NCI-H345 treated with DMSO at 0.1 percent for 48 hours (cell line): Measurements from ENCODE around the gene NPEPL1.
"Not testable (repeated sequence)": the region's sequence is repeated elsewhere in the genome, so short reads cannot be mapped to it uniquely, and the experiment has no call there.

Experiments used
- DNase-seq: peaks from one replicate; lab custom pipeline; 2025; ENCODE audit not compliant: unreplicated experiment; lab: John Stamatoyannopoulos, UW

Gene NPEPL1

DNA sequence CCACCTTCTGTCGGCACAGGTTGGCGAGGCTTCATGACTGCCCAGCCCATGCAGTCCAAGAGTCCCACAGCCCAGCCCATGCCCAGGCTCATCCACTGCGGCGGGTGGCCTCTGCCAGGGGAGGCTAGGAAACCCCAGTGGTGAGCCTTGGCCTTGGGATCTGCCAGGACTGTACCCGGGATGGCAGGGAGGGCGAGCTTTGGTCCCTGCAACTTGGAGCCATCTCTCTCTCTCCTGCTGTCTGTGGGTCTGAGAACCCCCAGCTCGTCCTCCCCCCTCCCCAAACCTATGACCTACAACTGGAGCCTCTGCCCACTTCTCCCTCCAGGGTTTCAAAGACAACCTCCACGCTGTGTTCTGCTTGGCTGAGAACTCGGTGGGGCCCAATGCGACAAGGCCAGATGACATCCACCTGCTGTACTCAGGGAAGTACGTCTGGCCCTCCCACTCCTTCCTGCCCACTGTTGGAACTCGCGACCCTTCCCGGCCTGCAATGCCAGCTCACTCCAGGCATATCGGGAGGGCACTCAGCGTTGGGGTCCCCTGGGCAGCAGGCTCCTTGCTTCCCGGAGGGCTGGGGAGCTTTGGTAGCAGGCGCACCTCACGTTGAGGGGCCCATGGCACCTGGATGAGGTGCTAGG lies 19.7 kb downstream of the NPEPL1 start:
- DNase-seq: no peak

DNA sequence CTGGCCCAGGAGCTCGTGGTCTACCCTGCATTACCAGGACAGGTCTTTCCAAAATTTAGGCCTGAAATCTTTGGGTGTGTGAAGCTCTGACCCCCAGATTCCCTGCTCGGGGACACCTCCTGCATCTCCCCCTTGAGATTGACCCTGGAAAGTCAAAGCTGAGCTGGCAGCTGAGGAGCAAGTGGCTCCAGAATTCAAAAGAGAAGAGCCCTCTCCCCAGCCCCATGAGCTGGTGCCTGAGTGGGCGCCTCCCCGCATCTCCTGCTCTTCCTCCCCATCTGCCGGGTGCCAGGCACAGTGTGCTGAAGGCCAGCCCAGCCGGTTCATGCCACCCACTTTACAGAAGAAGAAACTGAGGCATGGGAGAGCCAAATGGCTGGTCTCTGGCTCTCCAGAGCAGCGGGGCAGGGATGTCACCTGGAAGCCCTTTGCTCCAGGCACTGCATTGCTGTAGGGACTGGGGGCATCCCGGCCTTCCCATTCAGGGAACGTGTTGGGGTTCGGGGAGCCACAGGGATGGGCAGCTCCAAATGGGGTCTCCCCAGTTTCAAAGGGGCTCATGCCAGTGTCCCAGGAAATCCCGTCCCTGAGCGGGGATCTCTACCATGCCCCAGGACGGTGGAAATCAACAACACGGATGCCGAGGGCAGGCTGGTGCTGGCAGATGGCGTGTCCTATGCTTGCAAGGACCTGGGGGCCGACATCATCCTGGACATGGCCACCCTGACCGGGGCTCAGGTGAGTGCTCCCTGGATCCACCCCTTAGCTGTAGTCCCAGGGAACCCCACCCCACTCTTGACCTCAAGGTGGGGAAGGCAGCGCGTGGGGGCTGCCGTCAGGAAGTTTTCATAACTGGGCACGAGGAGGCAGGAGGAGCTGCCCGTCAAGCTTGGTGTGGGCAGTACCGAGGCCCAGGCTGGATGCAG lies 20.5 kb downstream of the NPEPL1 start:
- no peak for DNase-seq

DNA sequence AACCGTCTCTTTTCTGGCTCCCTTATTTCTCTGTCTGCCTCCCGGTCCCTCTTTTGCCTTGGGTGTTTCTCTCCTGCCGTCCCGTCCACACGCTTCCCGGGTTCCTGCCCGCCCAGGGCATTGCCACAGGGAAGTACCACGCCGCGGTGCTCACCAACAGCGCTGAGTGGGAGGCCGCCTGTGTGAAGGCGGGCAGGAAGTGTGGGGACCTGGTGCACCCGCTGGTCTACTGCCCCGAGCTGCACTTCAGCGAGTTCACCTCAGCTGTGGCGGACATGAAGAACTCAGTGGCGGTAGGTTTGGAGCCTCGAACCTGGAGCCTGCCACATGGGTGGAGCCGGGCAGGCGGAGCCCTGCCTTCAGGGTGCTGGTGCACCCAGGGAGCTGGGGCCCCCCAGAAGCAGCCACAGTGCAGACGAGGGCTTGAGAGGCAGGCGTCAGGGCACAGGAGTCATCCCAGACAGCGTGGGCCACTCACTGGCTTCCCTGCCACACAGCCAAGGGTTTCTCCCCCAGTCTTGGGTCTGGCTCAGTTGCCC lies 21.3 kb downstream of the NPEPL1 start:
- no peak for DNase-seq

DNA sequence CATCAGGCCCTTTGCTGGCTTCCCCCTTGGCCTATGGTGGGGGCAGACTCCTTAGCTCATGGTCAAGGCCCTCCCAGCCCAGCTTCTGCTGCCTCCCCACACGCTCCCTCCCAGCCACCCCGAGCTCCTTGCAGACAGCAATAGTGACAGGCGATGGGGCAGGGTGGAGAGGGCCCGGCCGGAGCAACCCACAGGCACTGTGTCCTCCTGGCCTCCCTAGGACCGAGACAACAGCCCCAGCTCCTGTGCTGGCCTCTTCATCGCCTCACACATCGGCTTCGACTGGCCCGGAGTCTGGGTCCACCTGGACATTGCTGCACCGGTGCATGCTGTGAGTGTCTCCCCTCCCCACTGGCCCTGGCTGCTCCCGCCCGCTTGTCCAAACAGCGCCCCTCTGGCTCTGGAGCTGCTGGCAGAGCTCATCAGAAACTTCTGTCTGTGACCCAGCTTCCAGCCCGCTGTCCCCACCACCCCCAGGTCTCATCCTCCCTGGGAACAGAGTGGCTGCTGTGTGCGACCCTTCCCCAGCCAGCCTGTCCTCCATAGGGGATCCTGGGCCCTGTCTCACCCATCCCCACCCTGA lies 21.8 kb downstream of the NPEPL1 start:
- no peak for DNase-seq

DNA sequence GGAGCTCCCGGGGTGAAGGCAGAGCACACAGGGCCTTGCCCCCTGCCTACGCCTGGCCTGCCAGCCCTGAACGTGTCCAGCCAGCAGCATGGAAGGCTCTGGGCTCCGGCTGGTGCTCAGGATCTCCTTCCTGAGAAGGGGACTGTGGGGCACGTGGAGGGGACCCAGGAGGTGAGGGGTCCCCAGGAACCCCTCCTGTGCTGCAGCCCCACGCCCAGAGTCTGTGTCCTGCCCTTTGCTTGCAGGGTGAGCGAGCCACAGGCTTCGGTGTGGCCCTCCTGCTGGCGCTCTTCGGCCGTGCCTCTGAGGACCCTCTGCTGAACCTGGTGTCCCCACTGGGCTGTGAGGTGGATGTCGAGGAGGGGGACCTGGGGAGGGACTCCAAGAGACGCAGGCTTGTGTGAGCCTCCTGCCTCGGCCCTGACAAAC lies 22.3 kb downstream of the NPEPL1 start:
- no peak for DNase-seq

DNA sequence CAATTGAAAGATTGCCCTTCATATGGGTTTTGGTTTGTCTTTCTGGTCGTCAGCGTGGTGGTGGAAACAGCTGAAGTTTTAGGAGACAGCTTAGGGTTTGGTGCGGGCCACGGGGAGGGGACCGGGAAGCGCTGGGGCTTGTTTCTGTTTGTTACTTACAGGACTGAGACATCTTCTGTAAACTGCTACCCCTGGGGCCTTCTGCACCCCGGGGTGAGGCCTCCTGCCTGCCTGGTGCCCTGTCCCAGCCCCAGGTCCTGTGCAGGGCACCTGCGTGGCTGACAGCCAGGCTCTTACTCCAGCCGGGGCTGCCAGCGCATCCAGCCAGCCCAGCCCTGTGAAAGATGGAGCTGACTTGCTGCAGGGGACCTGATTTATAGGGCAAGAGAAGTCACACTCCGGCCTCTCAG lies 22.8 kb downstream of the NPEPL1 start:
- DNase-seq: no peak

DNA sequence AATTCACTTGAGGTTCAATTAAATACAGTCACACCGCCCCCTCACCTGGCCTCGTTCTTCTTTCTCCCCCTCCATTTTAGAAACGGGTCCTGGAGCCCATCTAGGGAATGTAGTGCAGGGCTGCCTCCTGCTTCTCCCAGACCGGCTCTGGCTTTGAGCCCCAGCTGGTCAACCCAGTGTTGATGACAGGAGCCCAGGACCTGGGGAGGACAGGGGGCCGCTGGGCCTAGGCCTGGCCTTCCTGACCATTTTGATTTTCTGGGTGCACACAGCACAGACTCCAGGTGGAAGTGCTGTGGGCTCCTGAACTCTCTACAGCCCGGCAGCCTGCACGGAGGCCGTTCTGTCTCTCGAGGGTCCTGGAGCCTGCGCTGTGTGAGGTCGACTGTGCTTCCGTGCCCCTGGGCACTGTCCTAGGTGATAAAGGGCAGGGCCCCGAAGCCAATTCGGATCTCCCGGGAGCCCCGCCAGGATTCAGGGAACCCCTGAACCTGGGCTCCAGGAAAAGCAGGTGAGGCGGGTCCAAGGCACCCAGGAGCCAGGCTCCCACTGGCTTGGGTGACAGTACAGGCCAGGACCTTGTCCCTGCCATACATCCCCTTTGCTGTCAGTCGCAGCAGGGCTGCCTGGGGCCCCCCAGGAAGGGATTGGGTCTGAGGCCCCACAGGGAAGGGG lies 23.3 kb downstream of the NPEPL1 start:
- DNase-seq: no peak

DNA sequence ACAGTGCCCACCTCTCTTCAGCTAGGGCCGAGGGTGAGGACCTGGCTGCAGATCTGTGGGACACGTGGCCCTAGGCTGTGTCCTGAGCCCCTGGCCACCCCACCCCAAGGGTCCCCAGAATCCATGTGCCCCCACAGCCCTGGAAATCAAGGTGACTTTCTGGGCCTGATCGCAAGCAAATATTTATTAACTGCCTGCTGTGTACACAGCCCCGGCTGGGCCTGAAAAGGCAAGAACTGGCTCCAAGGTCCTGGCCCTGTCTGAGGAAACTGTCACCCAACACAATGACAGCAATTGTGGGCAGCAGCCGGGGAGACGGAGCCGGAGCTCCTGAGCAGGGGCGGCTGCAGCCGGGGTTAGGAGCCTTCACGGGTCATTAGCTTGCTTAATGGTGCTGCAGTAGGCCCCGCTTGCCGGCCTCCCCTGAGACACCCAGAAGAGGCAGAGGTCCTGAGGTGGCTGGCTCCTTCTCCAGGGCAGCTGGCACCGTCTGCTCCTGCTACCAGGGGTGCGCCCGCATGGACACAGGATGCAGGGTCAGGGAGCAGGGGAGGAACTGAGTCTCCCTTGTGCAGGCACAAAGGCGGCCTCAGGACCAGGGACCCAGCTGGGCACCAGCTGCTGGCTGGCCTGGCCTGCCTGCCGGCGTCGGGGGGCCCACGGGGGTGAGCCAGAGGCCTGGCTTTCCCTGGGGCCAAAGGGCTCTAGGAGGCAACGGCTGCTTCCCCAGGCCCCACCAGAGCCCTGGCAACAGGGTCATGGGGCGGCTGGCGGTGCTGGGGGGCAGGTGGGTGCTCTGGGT lies 24.1 kb downstream of the NPEPL1 start:
- DNase-seq: no peak

DNA sequence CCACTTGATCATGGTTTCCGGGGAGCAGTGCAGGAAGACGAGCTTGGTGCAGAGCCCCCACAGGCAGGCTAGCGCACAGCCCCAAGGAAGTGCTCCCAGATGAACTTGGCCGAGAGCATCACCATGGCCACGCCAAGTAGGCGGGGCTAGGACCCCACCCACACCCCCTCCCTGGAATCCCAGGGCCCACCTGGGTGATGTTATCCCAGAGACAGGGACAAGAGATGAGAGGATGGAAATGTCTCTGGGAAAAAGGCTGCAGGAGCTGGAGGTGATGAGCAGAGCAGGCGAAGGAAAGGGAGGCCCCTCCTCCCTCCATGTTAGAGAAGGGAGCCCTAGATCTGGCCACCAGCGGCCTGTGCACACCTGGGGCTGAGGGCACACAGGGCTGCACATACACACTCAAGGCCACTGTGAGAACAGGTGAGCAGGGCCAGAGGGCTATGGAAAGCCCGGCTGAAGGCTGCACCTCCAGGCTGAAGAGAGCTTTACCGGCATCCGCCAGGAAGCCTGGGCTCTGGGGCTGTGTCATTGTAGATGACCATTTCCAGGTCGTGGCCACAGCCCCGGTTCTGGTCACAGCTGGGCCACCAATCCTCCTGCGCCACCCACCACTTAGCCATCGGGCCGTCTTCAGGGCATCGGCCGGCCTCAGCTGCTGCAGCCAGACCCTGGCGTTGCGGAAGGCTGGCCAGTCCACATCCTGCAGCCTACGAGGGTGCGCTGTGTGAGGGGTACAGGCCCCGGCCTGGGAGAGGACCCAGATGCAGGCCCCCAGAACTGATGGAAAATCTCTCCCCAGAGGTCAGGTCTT lies 24.9 kb downstream of the NPEPL1 start:
- DNase-seq: no peak

DNA sequence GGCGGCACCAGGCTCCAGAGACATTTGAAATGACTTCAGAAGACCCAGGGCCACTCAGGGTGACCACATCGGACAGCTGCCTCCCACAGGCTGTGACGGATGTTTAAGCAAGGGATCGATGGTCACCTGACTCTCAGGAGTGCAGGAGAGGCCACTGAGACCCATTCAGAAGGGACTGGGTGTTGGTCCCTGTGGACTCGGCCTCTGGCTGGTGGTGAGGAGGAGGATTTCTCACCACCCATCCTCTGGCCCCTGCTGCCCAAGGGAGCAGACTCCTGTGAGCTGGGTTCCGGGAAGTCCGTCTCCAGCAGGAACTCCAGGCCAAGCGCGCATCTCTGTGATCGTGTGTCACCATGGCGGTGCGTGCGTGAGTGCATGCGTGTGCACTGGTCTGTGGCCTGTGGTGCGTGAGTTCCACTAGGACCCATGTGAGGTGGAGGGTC lies 25.5 kb downstream of the NPEPL1 start:
- DNase-seq: no peak

DNA sequence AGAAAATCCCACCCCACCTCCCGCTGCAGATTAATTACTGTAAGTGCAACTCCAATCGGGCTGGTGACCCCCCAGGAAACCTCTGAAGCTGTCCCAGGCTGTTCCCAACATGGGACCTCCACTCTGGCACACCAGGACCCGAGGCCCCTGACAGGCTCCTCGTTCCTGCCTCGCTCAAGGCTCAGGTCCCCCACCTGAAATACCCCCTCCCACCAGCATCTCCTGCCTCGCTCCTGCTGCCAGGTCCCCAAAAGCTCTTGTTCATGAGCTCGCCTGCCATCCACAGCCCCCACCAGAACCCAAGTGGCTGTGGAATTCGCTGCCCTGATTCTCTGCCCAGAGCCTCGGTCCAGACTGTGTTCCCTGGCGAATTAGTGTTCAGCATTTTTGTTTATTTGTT lies 26.1 kb downstream of the NPEPL1 start:
- no peak for DNase-seq

DNA sequence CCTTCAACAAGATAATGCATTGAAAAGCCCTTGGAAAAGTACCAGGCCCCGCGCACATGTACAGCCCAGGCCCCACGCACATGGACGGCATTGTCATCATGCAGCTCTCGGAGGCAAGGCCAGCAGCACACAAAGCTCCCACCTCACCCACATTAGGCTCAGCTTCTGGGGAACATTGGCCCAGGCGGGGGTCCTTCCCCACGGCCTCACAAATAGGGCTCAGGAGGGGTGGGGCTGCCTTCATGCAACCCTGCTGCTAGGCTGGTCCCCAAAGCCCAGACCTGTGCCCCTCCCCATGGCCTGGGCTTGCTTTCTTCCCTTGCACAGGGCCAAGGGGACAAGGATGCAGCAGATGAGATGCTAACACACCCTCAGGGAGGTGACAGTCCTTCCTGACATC lies 26.7 kb downstream of the NPEPL1 start:
- no peak for DNase-seq

DNA sequence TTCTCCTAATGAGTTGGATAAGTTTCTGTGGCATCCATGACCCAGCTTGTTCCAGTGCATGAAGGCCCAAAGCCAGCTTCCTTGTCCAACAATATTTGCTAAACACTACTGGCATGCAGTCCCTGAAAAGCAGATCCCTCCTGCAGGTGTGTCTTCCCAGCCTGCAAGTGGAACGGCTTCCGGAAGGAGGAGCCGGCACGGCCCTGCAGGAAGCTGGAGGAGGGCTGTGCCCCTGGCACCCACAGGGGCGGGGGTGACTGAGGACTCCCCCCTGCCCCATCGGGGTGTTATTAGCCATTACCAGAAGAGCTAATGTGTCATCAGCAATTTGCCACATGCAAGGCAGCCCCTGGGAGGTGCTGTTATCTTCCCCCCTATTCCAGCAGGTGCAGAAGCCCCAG lies 27.4 kb downstream of the NPEPL1 start:
- DNase-seq: no peak

DNA sequence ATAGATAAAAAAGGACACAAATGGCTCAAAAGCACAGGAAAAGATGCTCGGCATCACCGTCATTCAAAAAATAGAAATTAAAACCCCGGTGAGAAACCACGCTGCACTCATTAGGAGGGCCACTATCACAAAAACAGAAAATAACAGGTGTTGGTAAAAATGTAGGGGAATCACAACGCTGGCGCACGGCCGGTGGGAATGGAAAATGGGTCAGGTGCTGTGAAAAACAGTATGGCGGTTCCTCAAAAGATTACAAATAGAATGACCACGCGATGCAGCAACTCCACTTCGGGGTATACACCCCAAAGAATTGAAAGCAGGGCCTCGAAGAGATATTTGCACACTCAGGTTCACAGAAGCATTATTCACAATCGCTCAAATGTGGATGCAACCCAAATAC lies 28.3 kb downstream of the NPEPL1 start:
- DNase-seq: no peak

DNA sequence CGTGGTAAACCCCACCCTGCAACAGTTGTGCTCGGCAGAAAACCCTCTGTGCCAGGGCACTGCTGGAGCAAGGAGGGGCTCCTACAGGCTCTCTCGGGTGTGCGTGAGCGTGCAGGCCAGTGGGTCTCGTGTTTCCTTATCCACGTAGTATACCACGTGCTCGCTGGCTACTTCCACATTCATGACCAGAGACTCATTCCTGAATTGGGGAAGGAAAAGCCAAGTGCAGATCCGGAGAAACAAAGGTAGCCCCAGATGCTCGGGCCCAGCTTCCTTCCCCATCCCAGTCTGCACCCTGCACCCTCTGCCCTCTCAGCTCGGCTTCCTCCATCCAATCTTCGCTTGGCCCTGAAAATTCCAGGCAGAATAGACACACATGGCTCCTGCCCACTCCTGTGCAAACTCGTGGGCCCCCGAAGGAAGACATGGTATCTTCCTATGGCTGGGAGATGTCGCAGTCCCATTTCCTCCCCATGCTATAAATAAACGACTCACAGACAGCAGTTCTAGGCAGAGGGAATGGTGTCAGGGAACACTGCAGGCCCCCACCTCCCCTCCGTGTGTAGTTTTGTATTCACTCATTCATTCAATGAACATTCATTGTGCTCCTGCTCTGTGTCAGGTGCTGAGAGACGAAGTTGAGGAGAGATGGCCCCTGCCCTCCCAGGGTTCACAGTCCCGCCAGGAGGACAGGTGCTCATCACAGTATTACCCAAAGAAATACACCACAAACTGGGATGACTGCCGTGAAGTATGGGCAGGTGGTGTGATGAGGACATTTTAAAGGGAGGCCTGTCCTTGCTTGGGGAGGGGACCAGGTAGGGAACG lies 29.6 kb downstream of the NPEPL1 start:
- no peak for DNase-seq

DNA sequence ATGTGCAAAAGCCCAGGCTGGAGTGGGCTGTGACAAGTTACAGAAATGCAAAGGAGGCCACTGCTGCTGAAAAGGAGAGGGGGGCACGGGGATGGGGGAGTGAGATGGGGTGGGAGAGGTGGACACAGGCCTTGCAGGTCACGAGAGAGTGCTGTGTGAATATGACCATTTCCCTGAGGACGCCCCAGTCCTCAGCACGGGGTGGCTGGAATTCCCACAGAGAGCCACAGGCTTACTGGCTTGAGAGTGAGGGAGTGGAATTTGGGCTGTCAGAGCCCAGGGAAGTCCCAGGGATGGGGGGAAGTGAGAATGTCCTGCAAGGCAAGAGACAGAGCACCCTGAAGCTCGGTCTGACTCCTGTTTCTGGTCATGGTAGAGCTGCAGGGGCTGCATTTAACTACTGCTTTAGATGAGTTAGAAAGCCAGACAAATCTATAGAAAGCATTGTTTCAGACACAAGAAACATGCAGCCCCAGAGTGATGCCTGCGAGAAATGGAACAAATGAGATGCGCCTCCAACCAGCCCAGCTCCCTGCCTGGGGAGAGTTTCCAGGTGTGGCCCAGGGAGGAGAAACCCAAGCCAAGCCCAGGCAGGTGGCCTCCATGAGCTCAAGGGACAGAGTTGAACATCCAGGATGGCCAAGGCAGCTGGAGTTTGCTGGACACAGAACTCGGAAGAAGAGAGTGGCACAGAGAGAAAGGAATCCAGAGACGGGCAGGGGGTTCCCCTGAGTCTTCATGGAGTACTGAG lies 30.5 kb downstream of the NPEPL1 start:
- no peak for DNase-seq

DNA sequence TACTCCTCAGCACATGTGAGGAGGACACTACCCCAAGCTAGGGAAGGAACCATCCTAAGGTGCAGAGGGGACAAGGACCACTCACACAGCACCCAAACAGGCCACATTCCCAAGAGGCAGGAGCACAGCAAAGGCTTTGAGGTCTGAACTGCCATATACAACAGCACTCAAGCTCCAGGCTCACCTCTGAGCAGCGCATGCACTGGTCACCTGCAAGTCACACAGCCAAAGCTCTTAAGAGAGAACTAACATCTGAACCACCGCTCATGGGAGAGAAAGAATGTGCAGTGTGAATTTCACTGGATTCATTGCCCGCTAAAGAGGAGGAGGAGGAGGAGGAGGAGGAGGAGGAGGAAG lies 31.0 kb downstream of the NPEPL1 start:
- no peak for DNase-seq

DNA sequence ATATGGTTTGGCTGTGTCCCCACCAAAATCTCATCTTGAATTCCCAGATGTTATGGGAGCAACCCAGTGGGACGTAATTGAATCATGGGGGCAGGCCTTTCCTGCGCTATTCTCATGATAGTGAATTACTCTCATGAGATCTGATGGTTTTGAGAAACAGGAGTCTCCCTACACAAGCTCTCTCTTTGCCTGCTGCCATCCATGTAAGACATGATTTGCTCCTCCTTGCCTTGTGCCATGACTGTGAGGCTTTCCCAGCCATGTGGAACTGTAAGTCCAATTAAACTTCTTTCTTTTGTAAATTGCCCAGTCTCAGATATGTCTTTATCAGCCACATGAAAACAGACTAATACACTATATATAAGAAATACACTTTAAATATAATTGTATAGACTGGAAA lies 33.6 kb downstream of the NPEPL1 start:
- DNase-seq: not testable (repeated sequence)
